IPS-18a (cell line): ENCODE measurements around the gene GPATCH4.
A peak's percentile ranks its signal among the peaks of the same experiment; 100 is the strongest.

Experiments used
- H3K27ac ChIP-seq: one replicate; pipeline ENCODE4 v1.5.1; 2013; ENCODE audit warnings: low read length
- H3K27me3 ChIP-seq: one replicate; pipeline ENCODE4 v1.6.1; 2013; ENCODE audit warnings: mild to moderate bottlenecking, low read length; ENCODE audit not compliant: control insufficient read depth, insufficient read depth
- H3K36me3 ChIP-seq: one replicate; pipeline ENCODE4 v1.6.1; 2013; ENCODE audit warnings: low read depth, low read length; ENCODE audit not compliant: control insufficient read depth
- H3K4me1 ChIP-seq: one replicate; pipeline ENCODE4 v1.6.1; 2013; ENCODE audit warnings: low read depth, low read length; ENCODE audit not compliant: control insufficient read depth
- H3K4me3 ChIP-seq: one replicate; pipeline ENCODE4 v1.5.1; 2013; ENCODE audit warnings: low read length
- H3K9ac ChIP-seq: one replicate; pipeline ENCODE4 v1.6.1; 2013; ENCODE audit warnings: mild to moderate bottlenecking, low read length, moderate library complexity
- H3K9me3 ChIP-seq: one replicate; pipeline ENCODE4 v1.6.1; 2013; ENCODE audit warnings: low read depth, low read length; ENCODE audit not compliant: control insufficient read depth

The GPATCH4 gene

GRCh38 chr1:156584813-156585212, 16.5 kb downstream of the GPATCH4 start:
- H3K9ac ChIP-seq = peak overlapping the region; percentile 7
- H3K9me3 ChIP-seq = no peaks in the 10 kb centered on the region
- H3K27ac ChIP-seq = no peak overlapping the region
- peaks cover 7% of the 10 kb centered on the region for H3K4me1 ChIP-seq
- H3K36me3 ChIP-seq = no peaks in the 10 kb centered on the region
- peak overlapping the region; percentile 21 for H3K4me3 ChIP-seq
- no peaks in the 10 kb centered on the region for H3K27me3 ChIP-seq

DNA sequence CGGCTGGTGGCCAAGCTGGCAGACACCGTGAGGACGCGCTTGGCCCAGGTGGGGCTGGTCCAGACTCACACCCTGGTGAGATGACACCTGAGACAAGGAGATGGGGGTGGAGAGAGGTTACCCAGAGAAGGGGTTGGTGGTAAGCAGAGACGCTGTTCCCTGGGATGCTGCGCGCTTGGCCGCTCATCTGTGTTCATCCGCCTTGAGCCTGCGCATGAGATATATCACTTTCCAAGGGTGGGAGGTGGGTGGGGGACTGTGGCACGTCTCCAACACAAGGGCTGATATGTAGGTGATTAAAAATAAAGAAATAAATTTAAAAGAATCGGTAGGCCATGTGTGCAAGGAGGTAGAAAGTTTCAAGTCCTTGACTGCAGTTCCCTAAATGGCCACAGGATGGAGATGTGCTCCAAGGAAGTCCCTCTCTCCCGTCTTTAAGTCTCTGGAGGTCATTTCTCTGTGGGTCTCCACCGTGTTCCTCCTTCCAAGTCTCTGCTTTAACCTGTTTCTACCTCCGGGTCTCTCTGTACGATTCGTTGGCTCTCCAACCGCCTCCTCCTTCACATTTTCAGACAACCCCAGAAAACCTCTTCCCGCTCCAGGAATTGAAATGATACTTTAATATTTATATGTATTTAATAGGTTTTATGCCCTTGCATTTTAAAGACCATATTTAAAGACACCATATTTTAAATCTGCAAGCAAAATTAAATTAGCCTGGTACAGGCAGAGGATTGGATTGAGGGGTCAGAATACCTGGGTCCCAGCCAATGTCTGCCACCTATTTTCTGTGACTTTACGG, 17.3 kb downstream of the GPATCH4 start:
- Histone ChIP-seq H3K4me3 (peak overlapping the region; percentile 21), H3K4me1 (peaks cover 7% of the 10 kb centered on the region), H3K9ac (peak overlapping the region; percentile 7), H3K27ac (no peak overlapping the region), H3K9me3 (no peaks in the 10 kb centered on the region), H3K27me3 (no peaks in the 10 kb centered on the region), H3K36me3 (no peaks in the 10 kb centered on the region)

GRCh38 chr1:156582388-156583017, 18.8 kb downstream of the GPATCH4 start:
- no peak overlapping the region for H3K27ac ChIP-seq
- no peaks in the 10 kb centered on the region for H3K36me3 ChIP-seq
- H3K9ac ChIP-seq = no peak overlapping the region
- H3K4me3 ChIP-seq = no peak overlapping the region
- H3K27me3 ChIP-seq = no peaks in the 10 kb centered on the region
- H3K4me1 ChIP-seq = peaks cover 7% of the 10 kb centered on the region
- no peaks in the 10 kb centered on the region for H3K9me3 ChIP-seq

DNA sequence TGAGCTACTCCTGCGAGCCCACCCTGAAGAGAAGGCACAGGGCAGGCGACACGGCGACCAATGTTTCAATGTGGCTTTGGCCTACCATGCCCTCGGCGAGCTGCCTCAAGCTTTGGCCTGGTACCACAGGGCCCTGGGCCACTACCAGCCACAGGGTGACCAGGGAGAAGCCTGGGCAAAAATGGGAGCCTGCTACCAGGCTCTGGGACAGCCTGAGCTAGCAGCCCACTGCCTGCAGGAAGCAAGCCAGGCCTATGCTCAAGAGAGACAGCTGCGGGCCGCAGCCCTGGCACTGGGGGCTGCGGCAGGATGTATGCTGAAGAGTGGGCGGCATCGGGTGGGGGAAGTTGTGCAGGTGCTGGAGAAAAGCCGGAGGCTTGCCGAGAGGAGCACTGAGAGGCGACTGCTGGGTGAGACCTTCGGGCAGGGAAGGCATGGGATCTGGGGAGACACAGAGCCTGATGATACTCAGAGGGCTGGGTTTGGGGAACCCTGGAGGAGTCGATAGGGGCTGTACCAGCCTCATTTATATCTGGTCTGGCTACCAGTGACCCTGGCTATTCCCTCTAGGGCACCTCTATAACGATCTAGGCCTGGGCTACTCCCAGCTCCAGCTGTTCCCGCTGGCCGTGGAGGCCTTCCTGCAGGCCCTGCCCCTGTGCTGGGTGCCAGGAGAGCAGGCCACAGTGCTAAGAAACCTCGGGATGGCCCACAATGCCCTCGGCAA, 19.5 kb downstream of the GPATCH4 start:
- H3K27ac ChIP-seq = no peak overlapping the region
- H3K9me3 ChIP-seq = no peaks in the 10 kb centered on the region
- H3K9ac ChIP-seq = no peak overlapping the region
- H3K27me3 ChIP-seq = no peaks in the 10 kb centered on the region
- H3K4me1 ChIP-seq = peaks cover 7% of the 10 kb centered on the region
- no peaks in the 10 kb centered on the region for H3K36me3 ChIP-seq
- H3K4me3 ChIP-seq = no peak overlapping the region

DNA sequence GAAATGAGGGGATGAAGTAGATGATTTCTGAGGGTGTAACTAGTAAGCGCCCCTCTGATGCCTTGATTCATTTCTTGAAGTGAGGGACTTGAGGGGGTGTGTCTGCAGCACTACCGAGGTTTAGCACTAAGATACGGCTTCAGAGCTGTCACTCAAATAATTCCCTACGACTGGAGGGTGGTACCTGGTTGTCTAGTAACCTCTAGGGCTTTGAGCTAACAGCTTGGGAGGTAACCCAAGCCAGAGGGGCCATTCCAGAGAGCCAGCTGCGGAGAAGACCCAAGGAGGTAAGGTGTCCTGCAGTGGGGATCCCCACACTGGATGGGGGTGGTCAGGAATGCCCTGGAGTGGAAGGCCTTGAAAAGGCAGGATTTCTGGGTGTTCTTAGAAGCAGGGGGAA, 21.8 kb downstream of the GPATCH4 start, which contains the start of gene TTC24:
Gene TTC24 (plus strand): TSS at position 252 of the 400 bp plus-strand sequence. CDS start 1,642 bp downstream, outside the sequence.
- Histone ChIP-seq H3K9ac (no peak within 1 kb of the TSS), H3K4me3 (no peak within 1 kb of the TSS), H3K27ac (no peak within 1 kb of the TSS), H3K36me3 (no peaks in the 10 kb centered on the region), H3K4me1 (peaks cover 5% of the 10 kb centered on the region), H3K9me3 (no peaks in the 10 kb centered on the region), H3K27me3 (no peaks in the 10 kb centered on the region)

DNA sequence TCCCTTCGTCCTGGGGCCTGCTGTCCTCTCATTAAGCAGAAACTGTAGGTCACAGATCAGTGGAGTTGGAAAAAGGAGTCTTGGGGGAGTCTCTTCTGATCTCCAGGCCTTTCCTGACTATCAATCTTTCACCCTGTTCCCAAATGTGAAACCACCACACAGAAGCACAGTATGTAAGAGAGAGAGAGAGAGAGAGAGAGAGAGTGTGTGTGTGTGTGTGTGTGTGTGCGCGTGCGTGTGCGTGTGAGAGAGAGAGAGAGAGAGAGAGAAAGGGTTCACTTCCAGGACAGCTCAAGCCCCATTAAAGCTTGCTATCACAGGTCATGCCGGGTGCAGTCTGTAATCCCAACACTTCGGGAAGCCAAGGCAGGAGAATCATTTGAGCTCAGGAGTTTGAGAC, 23.2 kb downstream of the GPATCH4 start:
- Histone ChIP-seq H3K9ac (no peak overlapping the region), H3K4me3 (no peak overlapping the region)

DNA sequence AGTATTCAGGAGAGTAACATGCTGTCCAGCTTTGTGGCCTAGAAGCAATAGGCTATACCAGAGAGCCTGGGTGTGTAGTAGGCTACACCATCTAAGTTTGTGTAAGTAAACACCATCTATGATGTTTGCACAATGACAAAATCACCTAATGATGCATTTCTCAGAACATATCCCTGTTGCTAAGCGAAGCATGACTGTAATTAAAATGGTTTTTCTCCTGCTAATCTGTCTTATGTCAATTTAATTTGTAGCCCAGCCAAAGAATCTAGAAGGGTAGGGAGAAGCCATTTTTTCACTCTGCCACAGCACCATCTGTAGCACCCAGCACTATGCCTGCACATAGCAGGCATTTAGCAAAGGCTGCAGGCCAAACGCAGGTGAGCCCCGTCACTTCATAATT, 23.7 kb downstream of the GPATCH4 start:
- H3K36me3 ChIP-seq = no peaks in the 10 kb centered on the region
- no peak overlapping the region for H3K4me3 ChIP-seq
- H3K27ac ChIP-seq = no peak overlapping the region
- H3K9me3 ChIP-seq = no peaks in the 10 kb centered on the region
- H3K4me1 ChIP-seq = peaks cover 3% of the 10 kb centered on the region
- peaks cover 4% of the 10 kb centered on the region for H3K27me3 ChIP-seq
- no peak overlapping the region for H3K9ac ChIP-seq

More for the DNA sequence above, 23.2 kb downstream of the GPATCH4 start:
- Histone ChIP-seq H3K9me3 (no peaks in the 10 kb centered on the region), H3K27me3 (peaks cover 2% of the 10 kb centered on the region), H3K4me1 (no peaks in the 10 kb centered on the region), H3K27ac (no peak overlapping the region), H3K36me3 (no peaks in the 10 kb centered on the region)

- Histone ChIP-seq H3K9ac (no peak overlapping the region), H3K27ac (no peak overlapping the region), H3K4me3 (no peak overlapping the region), H3K9me3 (no peaks in the 10 kb centered on the region), H3K4me1 (peaks cover 9% of the 10 kb centered on the region), H3K36me3 (peaks cover under 1% of the 10 kb centered on the region), H3K27me3 (peaks cover 4% of the 10 kb centered on the region)
Observed at GRCh38 chr1:156574039-156574633, 27.1 kb downstream of the GPATCH4 start.

GRCh38 chr1:156572663-156573018, 28.6 kb downstream of the GPATCH4 start:
- peak overlapping the region; percentile 95 for H3K4me3 ChIP-seq
- H3K36me3 ChIP-seq = peaks cover 7% of the 10 kb centered on the region
- H3K9ac ChIP-seq = no peak overlapping the region
- H3K9me3 ChIP-seq = no peaks in the 10 kb centered on the region
- peaks cover 9% of the 10 kb centered on the region for H3K4me1 ChIP-seq
- peaks cover 4% of the 10 kb centered on the region for H3K27me3 ChIP-seq
- no peak overlapping the region for H3K27ac ChIP-seq

GRCh38 chr1:156571919-156572662, 29.2 kb downstream of the GPATCH4 start, which contains the start of gene IQGAP3:
IQGAP3 (minus strand) TSS chr1:156572565; CDS start chr1:156572529, 36 bp downstream.
- Histone ChIP-seq H3K4me1 (peaks cover 9% of the 10 kb centered on the region), H3K9ac (peak within 1 kb of the TSS; percentile 61), H3K9me3 (no peaks in the 10 kb centered on the region), H3K27ac (no peak within 1 kb of the TSS), H3K36me3 (peaks cover 7% of the 10 kb centered on the region), H3K4me3 (peak within 1 kb of the TSS; percentile 95), H3K27me3 (peaks cover 4% of the 10 kb centered on the region)
